DND-41 (cell line): ENCODE results near the gene DDB1.

Experiments
- ATAC-seq: fragments of 200-7000 bp; cut with Tn5 transposase; 3 replicates; pipeline ENCODE4 v1.9.1; 2021; ENCODE audit warnings: low read depth; ENCODE audit not compliant: insufficient read depth
- DNase-seq: peaks from one replicate; pipeline ENCODE4 v3.0.0-alpha.2; 2020
- H2AFZ ChIP-seq: 2 replicates; pipeline ENCODE4 v1.6.0; 2012; ENCODE audit warnings: low read depth, low read length
- H3K27ac ChIP-seq: 2 replicates; pipeline ENCODE4 v1.5.1; 2012; ENCODE audit warnings: low read length, inconsistent platforms
- H3K27me3 ChIP-seq: fragments of 200-600 bp; sonication (generic); 2 replicates; pipeline ENCODE4 v1.6.0; 2012; ENCODE audit warnings: low read length, mild to moderate bottlenecking, inconsistent platforms; ENCODE audit not compliant: insufficient read depth, poor library complexity
- H3K36me3 ChIP-seq: 2 replicates; pipeline ENCODE4 v1.5.1; 2012; ENCODE audit warnings: low read length, inconsistent platforms; ENCODE audit not compliant: insufficient read depth
- H3K4me1 ChIP-seq: 2 replicates; pipeline ENCODE4 v1.5.1; 2012; ENCODE audit warnings: mild to moderate bottlenecking, low read length; ENCODE audit not compliant: insufficient read depth
- H3K4me2 ChIP-seq: 2 replicates; pipeline ENCODE4 v1.6.0; 2012; ENCODE audit warnings: mild to moderate bottlenecking, moderate library complexity, low read length, inconsistent platforms; ENCODE audit not compliant: insufficient read depth
- H3K4me3 ChIP-seq, 2 experiments: fragments of 200-600 bp in 1 of 2; shearing (Covaris generic) in 1 of 2; 2 replicates each; pipeline ENCODE4 v1.5.1; 2012 to 2016; ENCODE audit warnings: inconsistent platforms in 2 of 2, low read length in 2 of 2, mild to moderate bottlenecking in 2 of 2, low read depth in 1 of 2, moderate library complexity in 1 of 2
- H3K79me2 ChIP-seq: 2 replicates; pipeline ENCODE4 v1.6.0; 2012; ENCODE audit warnings: low read length, inconsistent platforms; ENCODE audit not compliant: insufficient read depth
- H3K9ac ChIP-seq: 2 replicates; pipeline ENCODE4 v1.6.0; 2012; ENCODE audit warnings: low read depth, mild to moderate bottlenecking, inconsistent platforms, low read length, moderate library complexity
- H3K9me3 ChIP-seq: 2 replicates; pipeline ENCODE4 v1.5.1; 2012; ENCODE audit warnings: low read length, moderate library complexity, mild to moderate bottlenecking, inconsistent platforms; ENCODE audit not compliant: insufficient read depth, severe bottlenecking
- H4K20me1 ChIP-seq: 2 replicates; pipeline ENCODE4 v1.6.0; 2012; ENCODE audit warnings: low read length; ENCODE audit not compliant: insufficient read depth
- EZH2 ChIP-seq: IDR thresholded peaks from 3 replicates; pipeline ENCODE4 v1.6.1; 2012; ENCODE audit warnings: borderline replicate concordance, low read depth, mild to moderate bottlenecking, moderate library complexity, low read length, inconsistent platforms; ENCODE audit not compliant: severe bottlenecking
- TF ChIP-seq, protein P1 (sequence below): IDR thresholded peaks from 2 replicates; pipeline ENCODE4 v1.5.1; 2012; ENCODE audit warnings: borderline replicate concordance, low read length, moderate library complexity, mild to moderate bottlenecking; ENCODE audit not compliant: poor library complexity, severe bottlenecking; ENCODE audit errors: extremely low read depth

Gene DDB1

GRCh38 chr11:61331651-61332050 lies 1.3 kb downstream of the DDB1 start:
- H3K27ac ChIP-seq, result peak overlapping the region; percentile 89
- DNase-seq, result no peak

DNA sequence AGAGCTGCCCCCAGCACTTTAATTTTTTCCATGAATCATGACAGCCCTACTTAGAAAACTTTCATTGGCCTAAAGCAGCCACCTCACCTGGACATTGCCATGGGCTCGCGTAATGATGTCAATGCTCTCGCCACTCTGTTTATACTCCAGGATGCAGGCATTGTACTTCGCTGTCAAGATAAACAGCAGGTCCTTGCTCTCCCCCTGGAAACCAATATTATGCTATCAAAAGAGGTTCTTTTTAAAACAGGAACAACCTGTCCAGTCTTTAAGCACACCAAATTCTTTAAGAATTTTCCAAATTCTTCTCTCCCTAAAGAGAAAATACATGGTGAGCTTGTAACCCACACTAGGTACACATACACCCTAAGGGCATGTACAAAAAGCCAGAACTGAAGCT lies 3.0 kb downstream of the DDB1 start:
- Histone ChIP-seq H2AFZ (no peak overlapping the region), H3K36me3 (peaks cover 52% of the 10 kb centered on the region), H3K27me3 (no peaks in the 10 kb centered on the region), H3K79me2 (peaks cover 84% of the 10 kb centered on the region), H3K27ac (no peak overlapping the region), H3K4me1 (peaks cover 45% of the 10 kb centered on the region), H3K4me2 (peak overlapping the region; percentile 14; the same call in 1 of the 2 replicates), H4K20me1 (peaks cover 34% of the 10 kb centered on the region; the same call in 1 of the 2 replicates), H3K4me3 (no peak overlapping the region), H3K9ac (no peak overlapping the region), H3K9me3 (no peaks in the 10 kb centered on the region)
- ATAC-seq, result no peak
- no peak for DNase-seq
- TF ChIP-seq, protein P1, sequence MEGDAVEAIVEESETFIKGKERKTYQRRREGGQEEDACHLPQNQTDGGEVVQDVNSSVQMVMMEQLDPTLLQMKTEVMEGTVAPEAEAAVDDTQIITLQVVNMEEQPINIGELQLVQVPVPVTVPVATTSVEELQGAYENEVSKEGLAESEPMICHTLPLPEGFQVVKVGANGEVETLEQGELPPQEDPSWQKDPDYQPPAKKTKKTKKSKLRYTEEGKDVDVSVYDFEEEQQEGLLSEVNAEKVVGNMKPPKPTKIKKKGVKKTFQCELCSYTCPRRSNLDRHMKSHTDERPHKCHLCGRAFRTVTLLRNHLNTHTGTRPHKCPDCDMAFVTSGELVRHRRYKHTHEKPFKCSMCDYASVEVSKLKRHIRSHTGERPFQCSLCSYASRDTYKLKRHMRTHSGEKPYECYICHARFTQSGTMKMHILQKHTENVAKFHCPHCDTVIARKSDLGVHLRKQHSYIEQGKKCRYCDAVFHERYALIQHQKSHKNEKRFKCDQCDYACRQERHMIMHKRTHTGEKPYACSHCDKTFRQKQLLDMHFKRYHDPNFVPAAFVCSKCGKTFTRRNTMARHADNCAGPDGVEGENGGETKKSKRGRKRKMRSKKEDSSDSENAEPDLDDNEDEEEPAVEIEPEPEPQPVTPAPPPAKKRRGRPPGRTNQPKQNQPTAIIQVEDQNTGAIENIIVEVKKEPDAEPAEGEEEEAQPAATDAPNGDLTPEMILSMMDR, result no peak
- no peak for TF ChIP-seq EZH2

More at GRCh38 chr11:61331651-61332050, 1.3 kb downstream of the DDB1 start:
- Histone ChIP-seq H3K4me1 (peaks cover 61% of the 10 kb centered on the region), H3K27me3 (no peaks in the 10 kb centered on the region), H3K79me2 (peaks cover 70% of the 10 kb centered on the region), H3K4me2 (peak overlapping the region; percentile 86), H2AFZ (no peak overlapping the region), H3K36me3 (peaks cover 35% of the 10 kb centered on the region), H4K20me1 (peaks cover 33% of the 10 kb centered on the region; the same call in 1 of the 2 replicates), H3K4me3 (peak overlapping the region; percentile 64 to 97; a peak in 3 of 4 replicates), H3K9ac (peak overlapping the region; percentile 98), H3K9me3 (no peaks in the 10 kb centered on the region)
- TF ChIP-seq, protein P1, result no peak
- no peak for TF ChIP-seq EZH2
- ATAC-seq, result no peak

DNA sequence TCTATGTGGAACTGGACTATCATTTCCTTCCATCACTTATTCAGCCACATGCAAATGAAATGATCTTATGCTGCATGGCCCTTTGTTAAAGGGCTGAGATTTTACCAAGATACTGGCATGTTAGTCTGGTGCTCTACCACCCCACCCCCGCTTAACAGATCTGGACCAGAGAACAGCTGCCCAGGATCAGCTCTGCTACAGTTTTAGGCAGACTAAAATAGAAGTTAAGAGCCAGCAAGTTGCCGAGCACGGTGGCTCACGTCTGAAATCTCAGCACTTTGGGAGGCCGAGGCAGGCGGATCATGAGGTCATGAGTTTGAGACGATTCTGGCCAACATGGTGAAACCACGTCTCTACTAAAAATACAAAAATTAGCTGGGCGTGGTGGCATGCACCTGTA lies 4.6 kb downstream of the DDB1 start:
- peaks cover 66% of the 10 kb centered on the region for H3K36me3 ChIP-seq
- peaks cover 34% of the 10 kb centered on the region; the same call in 1 of the 2 replicates for H4K20me1 ChIP-seq
- peaks cover 79% of the 10 kb centered on the region for H3K79me2 ChIP-seq
- peaks cover 30% of the 10 kb centered on the region for H3K4me1 ChIP-seq
- ATAC-seq (no peak), DNase-seq (no peak)
- no peak for TF ChIP-seq EZH2
- TF ChIP-seq, protein P1, result no peak
- H3K9me3 ChIP-seq, result no peaks in the 10 kb centered on the region
- H3K4me2 ChIP-seq, result no peak overlapping the region
- H3K4me3 ChIP-seq, result no peak overlapping the region
- H3K27ac ChIP-seq, result no peak overlapping the region
- H3K9ac ChIP-seq, result no peak overlapping the region
- no peak overlapping the region for H2AFZ ChIP-seq
- no peaks in the 10 kb centered on the region for H3K27me3 ChIP-seq
